Sigmoid colon (tissue), 7 donors: ENCODE results near the gene KRT31. TPM values are rescaled to one million over a fixed set of nuclear protein-coding genes. Genes with fewer than 3 reads are reported as not detected.
"Not testable (repeated sequence)": the region's sequence is repeated elsewhere in the genome, so short reads cannot be mapped to it uniquely, and the experiment has no call there.

Experiments used
- DNase-seq: peaks from one replicate; pipeline ENCODE4 v3.0.0-alpha.2; 2019
- H3K27ac ChIP-seq, 4 donors: fragments of 200-600 bp; sonication (generic); one replicate each; pipeline ENCODE4 v1.5.1; 2016 to 2019; ENCODE audit warnings: mild to moderate bottlenecking in 1 of 4
- H3K27me3 ChIP-seq, 3 donors: fragments of 200-600 bp; sonication (generic); one replicate each; pipeline ENCODE4 v1.5.1; 2019; ENCODE audit warnings: mild to moderate bottlenecking in 1 of 3
- H3K36me3 ChIP-seq, 4 donors: fragments of 200-600 bp; sonication (generic); one replicate each; pipeline ENCODE4 v1.5.1; 2016 to 2019
- H3K4me1 ChIP-seq, 4 donors: fragments of 200-600 bp; sonication (generic); one replicate each; pipeline ENCODE4 v1.5.1; 2017 to 2019
- H3K4me3 ChIP-seq, 4 donors: fragments of 200-600 bp; sonication (generic); one replicate each; pipeline ENCODE4 v1.5.1; 2017 to 2019; ENCODE audit warnings: mild to moderate bottlenecking in 2 of 4, moderate library complexity in 1 of 4
- H3K9me3 ChIP-seq, 4 donors: fragments of 200-600 bp in 3 of 4; sonication (generic) in 3 of 4; one replicate each; pipeline versions ENCODE4 v1.5.1 to v1.6.1; 2013 to 2019
- CTCF ChIP-seq, 4 experiments: fragments of 450-650 bp in 3 of 4; fragments of 200-600 bp in 1 of 4; IDR thresholded peaks; one replicate each; pipeline ENCODE4 v1.5.1; 2016 to 2019; ENCODE audit warnings: antibody characterized with exemption in 4 of 4, mild to moderate bottlenecking in 3 of 4, moderate library complexity in 2 of 4
- EP300 ChIP-seq, 4 donors: sonication (generic); formaldehyde crosslinking; IDR thresholded peaks; one replicate each; pipeline ENCODE4 v1.6.1; 2017; ENCODE audit warnings: antibody characterized with exemption in 4 of 4
- POLR2A ChIP-seq, 2 donors: fragments of 450-650 bp; IDR thresholded peaks; one replicate each; pipeline ENCODE4 v1.6.1; 2016; ENCODE audit warnings: antibody characterized with exemption in 2 of 2, mild to moderate bottlenecking in 2 of 2, moderate library complexity in 2 of 2
- POLR2AphosphoS5 ChIP-seq, 4 donors: sonication (generic); formaldehyde crosslinking; IDR thresholded peaks; one replicate each; pipeline ENCODE4 v1.6.1; 2017; ENCODE audit warnings: antibody characterized with exemption in 4 of 4
- WGBS, 2 donors: extraction: QIAGEN DNeasy Blood & Tissue Kit; methylation state at CpG; one replicate each; pipeline ENCODE4 v1.1.7; 2013; 5-methylcytosine and 5-hydroxymethylcytosine counted together
- intact Hi-C: fragments of 100-400 bp; cut with DNase I; formaldehyde crosslinking; loops from one replicate; pipeline ENCODE4 v1.15.1; 2023
- polyA plus RNA-seq, 3 donors: library from polyadenylated mRNA; stranded (reverse); fragments of 200-250 nt; gene quantifications; one replicate each; pipeline ENCODE4 v1.2.3, GENCODE V29; 2013
- total RNA-seq, 4 donors: library from RNA; depleted of rRNA; stranded (reverse); fragments of >200 nt; gene quantifications; one replicate each; pipeline ENCODE4 v1.1.0, GENCODE V29; 2016
- donor health status: healthy with polysubstance abuse.
- donor health status: Bipolar disorder and iron deficiency.
- donor health status: healthy.

The KRT31 gene
- total and polyA plus RNA-seq, 7 donors: not detected

GRCh38 chr17:41347869-41348760, 49.3 kb downstream of the KRT31 start:
- Histone ChIP-seq H3K27ac (no peak overlapping the region), H3K27me3 (no peaks in the 10 kb centered on the region), H3K9me3 (no peaks in the 10 kb centered on the region), H3K4me3 (no peak overlapping the region), H3K4me1 (no peaks in the 10 kb centered on the region), H3K36me3 (no peaks in the 10 kb centered on the region)
- intact Hi-C loops: no loop called here
- 88 to 92% methylated on average over 7 of the region's 7 CpGs for WGBS, 2 donors
- TF ChIP-seq EP300 (IDR thresholded peaks at IDR 0.05) (no peak), POLR2A (IDR thresholded peaks at IDR 0.05) (no peak), POLR2AphosphoS5 (IDR thresholded peaks at IDR 0.05) (no peak), CTCF (IDR thresholded peaks at IDR 0.05) (no peak)
- no peak for DNase-seq

GRCh38 chr17:41346421-41346820, 51.0 kb downstream of the KRT31 start:
- H3K4me1 ChIP-seq, H3K27ac ChIP-seq, intact Hi-C loops: not testable (repeated sequence)

GRCh38 chr17:41345992-41346391, 51.4 kb downstream of the KRT31 start:
- no peak overlapping the region for H3K4me3 ChIP-seq
- H3K27ac ChIP-seq: no peak overlapping the region
- no peaks in the 10 kb centered on the region for H3K4me1 ChIP-seq
- no peaks in the 10 kb centered on the region for H3K36me3 ChIP-seq
- 95% methylated on average over 3 of the region's 3 CpGs for WGBS, 2 donors
- TF ChIP-seq CTCF (IDR thresholded peaks at IDR 0.05): no peak
- intact Hi-C loops: no loop called here
- no peaks in the 10 kb centered on the region for H3K27me3 ChIP-seq
- no peaks in the 10 kb centered on the region for H3K9me3 ChIP-seq
- DNase-seq: no peak

More at GRCh38 chr17:41346421-41346820, 51.0 kb downstream of the KRT31 start:
- H3K27me3 ChIP-seq, H3K9me3 ChIP-seq, DNase-seq, H3K4me3 ChIP-seq, H3K36me3 ChIP-seq: not testable (repeated sequence)
- 92 to 93% methylated on average over 16 of the region's 16 CpGs for whole genome bisulfite sequencing, 2 donors

Other genes with a start within 250 kb of the KRT31 start
Only the 30 nearest of the 31 such genes appear.
- not detected for gene KRTAP4-4, start 236.9 kb downstream of the KRT31 start, total RNA-seq
- gene KRTAP4-4, start 236.9 kb downstream of the KRT31 start, polyA plus RNA-seq: not detected
- gene KRTAP4-3, start 229.4 kb downstream of the KRT31 start, total RNA-seq: not detected
- gene KRTAP4-3, start 229.4 kb downstream of the KRT31 start, polyA plus RNA-seq: not detected
- not detected for gene KRTAP4-2, start 219.4 kb downstream of the KRT31 start, total RNA-seq
- not detected for gene KRTAP4-2, start 219.4 kb downstream of the KRT31 start, polyA plus RNA-seq
- gene KRTAP4-1, start 212.7 kb downstream of the KRT31 start, total RNA-seq: not detected
- 1 to 10 TPM in 1 of 3 donors, not detected in 2; 1.4 TPM for gene KRTAP4-1, start 212.7 kb downstream of the KRT31 start, polyA plus RNA-seq
- gene KRTAP9-1, start 207.7 kb downstream of the KRT31 start, total RNA-seq: not detected
- not detected for gene KRTAP9-1, start 207.7 kb downstream of the KRT31 start, polyA plus RNA-seq
- not detected for gene KRTAP9-2, start 171.0 kb downstream of the KRT31 start, total RNA-seq
- not detected for gene KRTAP9-2, start 171.0 kb downstream of the KRT31 start, polyA plus RNA-seq
- not detected for gene KRTAP9-3, start 165.2 kb downstream of the KRT31 start, total RNA-seq
- gene KRTAP9-3, start 165.2 kb downstream of the KRT31 start, polyA plus RNA-seq: not detected
- gene KRTAP9-8, start 159.6 kb downstream of the KRT31 start, total RNA-seq: not detected
- gene KRTAP9-8, start 159.6 kb downstream of the KRT31 start, polyA plus RNA-seq: not detected
- gene KRTAP9-4, start 147.9 kb downstream of the KRT31 start, total RNA-seq: not detected
- gene KRTAP9-4, start 147.9 kb downstream of the KRT31 start, polyA plus RNA-seq: not detected
- not detected for gene KRTAP9-9, start 142.2 kb downstream of the KRT31 start, total RNA-seq
- not detected for gene KRTAP9-9, start 142.2 kb downstream of the KRT31 start, polyA plus RNA-seq
- not detected for gene KRTAP9-6, start 132.2 kb downstream of the KRT31 start, total RNA-seq
- not detected for gene KRTAP9-6, start 132.2 kb downstream of the KRT31 start, polyA plus RNA-seq
- not detected for gene KRTAP9-7, start 121.9 kb downstream of the KRT31 start, total RNA-seq
- not detected for gene KRTAP9-7, start 121.9 kb downstream of the KRT31 start, polyA plus RNA-seq
- not detected for gene KRTAP29-1, start 94.8 kb downstream of the KRT31 start, total RNA-seq
- not detected for gene KRTAP29-1, start 94.8 kb downstream of the KRT31 start, polyA plus RNA-seq
- gene KRTAP16-1, start 88.3 kb downstream of the KRT31 start, total RNA-seq: not detected
- gene KRTAP16-1, start 88.3 kb downstream of the KRT31 start, polyA plus RNA-seq: not detected
- not detected for gene KRTAP17-1, start 81.9 kb downstream of the KRT31 start, total RNA-seq
- not detected for gene KRTAP17-1, start 81.9 kb downstream of the KRT31 start, polyA plus RNA-seq
- not detected for gene KRT33A, start 46.8 kb downstream of the KRT31 start, total RNA-seq
- not detected for gene KRT33A, start 46.8 kb downstream of the KRT31 start, polyA plus RNA-seq
- not detected for gene KRT33B, start 27.8 kb downstream of the KRT31 start, total RNA-seq
- gene KRT33B, start 27.8 kb downstream of the KRT31 start, polyA plus RNA-seq: not detected
- not detected for gene KRT34, start 15.3 kb downstream of the KRT31 start, total RNA-seq
- gene KRT34, start 15.3 kb downstream of the KRT31 start, polyA plus RNA-seq: not detected
- gene KRT37, start 27.0 kb upstream of the KRT31 start, total RNA-seq: not detected
- gene KRT37, start 27.0 kb upstream of the KRT31 start, polyA plus RNA-seq: not detected
- not detected for gene KRT38, start 43.4 kb upstream of the KRT31 start, total RNA-seq
- gene KRT38, start 43.4 kb upstream of the KRT31 start, polyA plus RNA-seq: not detected
- not detected for gene KRT32, start 69.8 kb upstream of the KRT31 start, total RNA-seq
- not detected for gene KRT32, start 69.8 kb upstream of the KRT31 start, polyA plus RNA-seq
- gene KRT35, start 83.5 kb upstream of the KRT31 start, total RNA-seq: not detected
- gene KRT35, start 83.5 kb upstream of the KRT31 start, polyA plus RNA-seq: not detected
- under 1 TPM in 1 of 4 donors, not detected in 3; 0.33 TPM for gene KRT36, start 92.3 kb upstream of the KRT31 start, total RNA-seq
- gene KRT36, start 92.3 kb upstream of the KRT31 start, polyA plus RNA-seq: under 1 TPM in 1 of 3 donors, not detected in 2; 0.20 TPM
- gene KRT13, start 108.0 kb upstream of the KRT31 start, total RNA-seq: under 1 TPM in 1 of 4 donors, not detected in 3; 0.55 TPM
- 10 to 100 TPM in 1 of 3 donors, 1 to 10 TPM in 1, under 1 TPM in 1; 0.46 to 54.1 (median 8.0) TPM for gene KRT13, start 108.0 kb upstream of the KRT31 start, polyA plus RNA-seq
- not detected for gene KRT15, start 121.3 kb upstream of the KRT31 start, total RNA-seq
- 10 to 100 TPM in 1 of 3 donors, 1 to 10 TPM in 2; 5.4 to 10.3 (median 9.2) TPM for gene KRT15, start 121.3 kb upstream of the KRT31 start, polyA plus RNA-seq
- 1 to 10 TPM in 2 of 4 donors, under 1 TPM in 2; 0.49 to 2.5 (median 1.2) TPM for gene KRT19, start 130.7 kb upstream of the KRT31 start, total RNA-seq
- gene KRT19, start 130.7 kb upstream of the KRT31 start, polyA plus RNA-seq: 1,000 to 10,000 TPM in 2 of 3 donors, 100 to 1,000 TPM in 1; 809 to 2,366 (median 1,184) TPM
- not detected for gene KRT9, start 174.5 kb upstream of the KRT31 start, total RNA-seq
- not detected for gene KRT9, start 174.5 kb upstream of the KRT31 start, polyA plus RNA-seq
- gene KRT14, start 189.3 kb upstream of the KRT31 start, total RNA-seq: not detected
- gene KRT14, start 189.3 kb upstream of the KRT31 start, polyA plus RNA-seq: 1 to 10 TPM in 2 of 3 donors, under 1 TPM in 1; 0.15 to 3.6 (median 1.4) TPM
- under 1 TPM in 1 of 4 donors, not detected in 3; 0.83 TPM for gene KRT16, start 215.2 kb upstream of the KRT31 start, total RNA-seq
- gene KRT16, start 215.2 kb upstream of the KRT31 start, polyA plus RNA-seq: under 1 TPM in 2 of 3 donors, not detected in 1; 0.09 to 0.60 TPM
- gene KRT17, start 227.0 kb upstream of the KRT31 start, total RNA-seq: 1 to 10 TPM in 2 of 4 donors, not detected in 2; 1.2 to 5.3 TPM
- gene KRT17, start 227.0 kb upstream of the KRT31 start, polyA plus RNA-seq: under 1 TPM in 1 of 3 donors, not detected in 2; 0.17 TPM